ENCODE results near the gene GRK1.

Gene GRK1

DNA sequence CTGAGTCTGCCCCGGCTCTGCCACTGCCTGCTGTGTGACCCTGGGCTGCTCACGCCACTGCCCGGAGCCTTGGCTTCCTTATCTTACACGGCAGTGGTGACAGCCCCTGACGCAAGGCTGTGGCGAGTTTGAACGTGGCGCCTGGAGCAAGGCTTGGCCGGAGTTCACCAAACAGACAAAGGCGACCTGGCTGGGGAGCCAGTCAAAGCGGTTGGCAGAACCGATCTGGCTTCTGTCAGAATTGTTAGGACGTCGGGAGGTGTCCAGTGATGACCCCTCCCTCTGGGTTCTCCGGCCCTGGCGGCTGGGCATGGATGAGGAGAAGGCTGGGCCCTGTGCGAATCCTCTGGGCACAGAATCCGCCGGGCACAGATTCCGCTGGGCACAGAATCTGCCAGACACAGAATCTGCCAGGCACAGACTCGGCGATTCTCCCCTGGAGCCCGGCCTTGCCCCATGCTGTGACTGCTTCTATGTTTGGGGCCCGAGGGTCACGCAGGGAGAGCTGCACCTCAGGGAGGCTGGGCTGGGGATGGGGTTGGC, 80.3 kb downstream of the GRK1 start:
- H3K4me3 ChIP-seq (ENCODE audit: low read depth, low read length) = no peak overlapping the region
- no peak for TF ChIP-seq CTCF (IDR thresholded peaks at IDR 0.05; ENCODE audit: borderline replicate concordance, insufficient read depth, low read depth, low read length)

GRCh38 chr13:113748101-113748861, 81.3 kb downstream of the GRK1 start:
- TF ChIP-seq CTCF (IDR thresholded peaks at IDR 0.05; ENCODE audit: borderline replicate concordance, insufficient read depth, low read depth, low read length) = no peak

GRCh38 chr13:113748862-113749451, 81.9 kb downstream of the GRK1 start:
- H3K4me3 ChIP-seq (ENCODE audit: low read depth, low read length) = no peak overlapping the region
- no peak for TF ChIP-seq CTCF (IDR thresholded peaks at IDR 0.05; ENCODE audit: borderline replicate concordance, insufficient read depth, low read depth, low read length)

More at GRCh38 chr13:113748101-113748861, 81.3 kb downstream of the GRK1 start:
- no peak overlapping the region for H3K4me3 ChIP-seq (ENCODE audit: low read depth, low read length)

DNA sequence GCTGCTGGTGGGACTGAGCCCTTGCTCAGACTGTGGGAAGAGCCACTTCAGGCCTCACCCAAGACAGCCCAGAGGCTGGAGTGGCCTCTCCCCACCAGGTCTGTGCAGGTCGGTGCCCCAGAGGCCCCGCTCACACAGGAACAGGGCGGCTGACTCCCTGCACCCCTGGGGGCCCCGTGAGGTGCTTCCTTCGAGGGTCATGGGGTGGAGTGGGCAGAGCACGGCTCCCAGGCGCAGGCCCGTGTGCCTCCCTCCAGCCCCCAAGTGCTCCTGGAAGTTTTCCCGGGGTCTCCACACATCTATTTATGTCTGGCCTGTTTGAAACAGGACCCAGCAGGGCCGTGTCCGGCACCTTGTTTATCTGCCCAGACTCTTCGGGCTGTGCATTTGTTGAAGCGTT, 82.5 kb downstream of the GRK1 start:
- TF ChIP-seq CTCF (IDR thresholded peaks at IDR 0.05; ENCODE audit: borderline replicate concordance, insufficient read depth, low read depth, low read length) = no peak
- H3K4me3 ChIP-seq (ENCODE audit: low read depth, low read length) = no peak overlapping the region

- H3K4me3 ChIP-seq (ENCODE audit: low read depth, low read length) = no peak overlapping the region
- TF ChIP-seq CTCF (IDR thresholded peaks at IDR 0.05; ENCODE audit: borderline replicate concordance, insufficient read depth, low read depth, low read length) = no peak
Observed at GRCh38 chr13:113749967-113750366, 82.9 kb downstream of the GRK1 start.

GRCh38 chr13:113750554-113751399, 83.8 kb downstream of the GRK1 start:
- no peak overlapping the region for H3K4me3 ChIP-seq (ENCODE audit: low read depth, low read length)
- TF ChIP-seq CTCF (IDR thresholded peaks at IDR 0.05; ENCODE audit: borderline replicate concordance, insufficient read depth, low read depth, low read length) = no peak

All from GM12875 (cell line).